Activated T-helper 1 cell treated with anti-CD3 and anti-CD28 coated beads, Interleukin-12 subunit alpha, Interleukin-12 subunit beta, Interleukin-2, Interleukin-4 antibody, amounts not matched to agents 30 ng/mL and 10 ng/mL and 1 ng/mL, durations not matched to agents 14 hours and 24 hours and 36 hours (primary cell): ENCODE data around the gene CNTRL. TPM values are rescaled to one million over a fixed set of nuclear protein-coding genes. Genes with fewer than 3 reads are reported as not detected.
A peak's percentile ranks its signal among the peaks of the same experiment; 100 is the strongest.
"Not testable (repeated sequence)": the region's sequence is repeated elsewhere in the genome, so short reads cannot be mapped to it uniquely, and the experiment has no call there.

Source experiments
- DNase-seq: peaks from one replicate; pipeline ENCODE4 v3.0.0; 2021; ENCODE audit warnings: low spot score
- H3K27ac Mint-ChIP-seq: one replicate; pipeline ENCODE4 v1.8.0; 2021; ENCODE audit warnings: mild to moderate bottlenecking, mixed read lengths
- H3K27me3 Mint-ChIP-seq: one replicate; pipeline ENCODE4 v1.8.0; 2022; ENCODE audit warnings: mild to moderate bottlenecking, moderate library complexity, mixed read lengths; ENCODE audit not compliant: insufficient read depth
- H3K36me3 Mint-ChIP-seq: one replicate; pipeline ENCODE4 v1.8.0; 2021; ENCODE audit warnings: low read depth, mixed read lengths
- H3K4me1 Mint-ChIP-seq: one replicate; pipeline ENCODE4 v1.8.0; 2021; ENCODE audit warnings: low read depth, mixed read lengths
- H3K4me3 Mint-ChIP-seq: one replicate; pipeline ENCODE4 v1.8.0; 2021; ENCODE audit warnings: mild to moderate bottlenecking, moderate library complexity, mixed read lengths
- H3K9me3 Mint-ChIP-seq: one replicate; pipeline ENCODE4 v1.8.0; 2021; ENCODE audit warnings: mixed read lengths
- intact Hi-C: fragments of 100-400 bp; cut with micrococcal nuclease; formaldehyde crosslinking; loops from one replicate; pipeline ENCODE4 v1.15.1; 2024
- total RNA-seq: library from RNA; stranded (reverse); gene quantifications from 2 replicates; pipeline ENCODE4 v1.2.3, GENCODE V29; 2022

The CNTRL gene
- total RNA-seq, 1 donor from 2014 or later: 69.9 TPM

DNA sequence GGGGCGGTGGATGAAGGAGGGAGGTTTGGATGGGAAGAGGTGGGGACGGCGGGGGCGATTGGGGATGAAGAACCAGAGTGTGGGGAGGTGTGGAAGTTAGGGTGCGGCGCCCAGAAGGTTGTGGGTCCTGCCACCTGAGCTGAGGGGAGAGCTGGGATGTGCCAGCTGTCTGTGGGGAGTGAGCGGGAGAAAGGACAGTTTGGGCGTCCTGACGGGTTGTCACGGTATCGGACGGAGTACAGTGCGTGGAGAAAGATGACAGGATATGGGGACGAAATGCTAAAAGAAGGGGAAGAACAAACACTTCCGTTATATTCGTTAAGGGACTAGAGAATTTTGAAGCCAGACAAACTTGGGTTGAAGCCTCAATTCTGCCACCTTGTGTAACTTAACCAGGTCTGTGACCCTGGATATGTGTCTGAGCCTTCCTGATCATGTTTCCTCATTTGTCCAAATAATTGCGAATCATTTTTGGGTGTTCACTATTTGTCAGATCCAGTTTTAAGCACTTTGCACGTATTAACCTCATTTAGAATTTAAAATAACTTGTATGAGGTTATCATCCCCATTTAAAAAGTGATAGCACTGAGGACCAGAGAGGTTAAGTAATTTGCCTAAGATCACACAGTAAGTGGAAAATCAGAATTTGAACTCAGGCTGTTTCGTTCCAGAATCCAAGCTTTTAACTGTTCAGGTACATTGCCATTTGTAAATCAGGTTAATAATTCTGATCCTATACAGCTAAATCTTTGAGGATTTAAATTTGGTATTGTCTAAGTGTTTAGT is 689 bp downstream of the CNTRL start:
- Mint-ChIP-seq H3K27ac (peak overlapping the region; percentile 91), H3K36me3 (peaks cover 6% of the 10 kb centered on the region), H3K4me1 (peaks cover 57% of the 10 kb centered on the region), H3K4me3 (peak overlapping the region; percentile 100), H3K27me3 (no peaks in the 10 kb centered on the region), H3K9me3 (peaks cover 2% of the 10 kb centered on the region)
- intact Hi-C loops: loop anchor here (1.0 to 2.0 kb wide), 5 partner anchors 94 to 233 kb away; partner anchors contain the start of genes PHF19, PSMD5 and RAB14
- DNase-seq: no peak

DNA sequence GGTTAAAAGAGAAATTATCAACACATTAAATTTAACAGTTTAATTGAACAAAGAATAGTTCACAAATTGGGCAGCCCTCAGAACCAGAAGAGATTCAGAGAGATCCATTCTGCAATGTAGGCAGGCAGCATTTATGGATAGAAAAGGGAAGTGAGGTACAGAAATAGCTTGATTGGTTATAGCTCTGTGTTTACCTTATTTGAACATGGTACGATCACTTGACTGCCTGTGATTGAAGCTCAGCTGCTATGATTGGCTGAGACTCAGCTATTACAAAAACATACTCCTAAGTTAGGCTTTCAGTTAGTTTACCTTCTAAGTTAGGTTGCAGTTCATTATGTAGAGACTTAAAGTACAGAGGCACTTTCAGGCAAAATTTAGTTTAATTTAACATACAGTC is 7.3 kb downstream of the CNTRL start:
- Mint-ChIP-seq H3K9me3 (no peaks in the 10 kb centered on the region), H3K4me1 (peaks cover 28% of the 10 kb centered on the region), H3K36me3 (peaks cover 24% of the 10 kb centered on the region), H3K27ac (no peak overlapping the region), H3K4me3 (no peak overlapping the region), H3K27me3 (no peaks in the 10 kb centered on the region)
- intact Hi-C loops: no loop called here
- no peak for DNase-seq

DNA sequence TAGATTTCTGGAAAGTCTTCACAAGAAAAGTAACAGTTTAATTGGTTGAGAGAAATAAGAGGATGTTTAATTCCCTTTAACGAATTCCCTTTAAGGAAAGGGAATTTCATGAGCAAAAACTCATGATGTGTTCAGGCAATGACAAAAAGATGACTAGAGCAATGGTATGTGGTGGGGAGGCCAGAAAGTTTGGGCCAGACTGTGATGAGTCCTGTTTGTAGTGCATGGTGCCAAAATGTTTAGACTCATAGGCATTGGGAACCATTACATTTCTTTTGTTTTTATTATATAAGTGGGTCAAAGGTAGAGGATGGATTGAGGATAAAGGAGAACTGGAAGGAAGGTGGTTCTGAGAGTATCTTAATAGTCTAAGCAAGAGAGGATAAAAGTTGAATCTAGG is 10.9 kb downstream of the CNTRL start:
- Mint-ChIP-seq H3K4me1 (peaks cover 27% of the 10 kb centered on the region), H3K36me3 (peaks cover 38% of the 10 kb centered on the region), H3K9me3 (no peaks in the 10 kb centered on the region), H3K4me3 (no peak overlapping the region), H3K27me3 (no peaks in the 10 kb centered on the region), H3K27ac (no peak overlapping the region)
- intact Hi-C loops: no loop called here
- no peak for DNase-seq

DNA sequence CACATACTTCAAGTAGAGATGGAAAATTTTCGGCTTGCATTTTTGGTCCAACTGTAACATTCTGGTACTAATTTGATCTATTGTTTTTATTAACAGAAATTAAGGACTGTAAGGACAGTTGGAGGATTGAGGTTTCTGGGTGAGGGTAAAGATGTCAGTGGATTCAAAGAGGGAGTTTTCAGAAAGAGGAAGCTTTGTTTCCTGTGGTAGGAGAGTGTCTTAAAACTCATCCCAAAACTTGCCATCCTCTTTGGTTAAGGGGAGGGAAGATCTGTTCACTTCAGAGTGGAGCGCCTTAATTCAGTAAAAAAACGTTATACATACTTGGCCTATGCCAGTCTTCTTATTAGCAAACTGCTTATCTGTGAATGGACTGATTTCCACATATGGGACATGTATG is 13.8 kb downstream of the CNTRL start:
- peaks cover 45% of the 10 kb centered on the region for H3K36me3 Mint-ChIP-seq
- H3K4me1 Mint-ChIP-seq: peaks cover 27% of the 10 kb centered on the region
- intact Hi-C loops: no loop called here
- DNase-seq: no peak
- H3K27me3 Mint-ChIP-seq: no peaks in the 10 kb centered on the region
- no peak overlapping the region for H3K4me3 Mint-ChIP-seq
- no peaks in the 10 kb centered on the region for H3K9me3 Mint-ChIP-seq
- H3K27ac Mint-ChIP-seq: peak overlapping the region; percentile 30

- H3K9me3 Mint-ChIP-seq, intact Hi-C loops, H3K4me3 Mint-ChIP-seq, H3K27ac Mint-ChIP-seq, DNase-seq, H3K27me3 Mint-ChIP-seq: not testable (repeated sequence)
- Mint-ChIP-seq H3K4me1 (peaks cover 29% of the 10 kb centered on the region), H3K36me3 (peaks cover 53% of the 10 kb centered on the region)
Measured at GRCh38 chr9:121090743-121091142, 16.0 kb downstream of the CNTRL start.

GRCh38 chr9:121095057-121095456 is 20.3 kb downstream of the CNTRL start:
- Mint-ChIP-seq H3K9me3 (peaks cover 16% of the 10 kb centered on the region), H3K27me3 (no peaks in the 10 kb centered on the region), H3K4me1 (peaks cover 9% of the 10 kb centered on the region), H3K36me3 (peaks cover 67% of the 10 kb centered on the region), H3K27ac (no peak overlapping the region), H3K4me3 (no peak overlapping the region)
- DNase-seq: no peak
- intact Hi-C loops: no loop called here

GRCh38 chr9:121098567-121099198 is 23.9 kb downstream of the CNTRL start:
- Mint-ChIP-seq H3K27me3 (no peaks in the 10 kb centered on the region), H3K27ac (no peak overlapping the region), H3K36me3 (peaks cover 78% of the 10 kb centered on the region), H3K9me3 (peaks cover 32% of the 10 kb centered on the region), H3K4me1 (peaks cover 9% of the 10 kb centered on the region), H3K4me3 (no peak overlapping the region)
- intact Hi-C loops: no loop called here
- DNase-seq: no peak

DNA sequence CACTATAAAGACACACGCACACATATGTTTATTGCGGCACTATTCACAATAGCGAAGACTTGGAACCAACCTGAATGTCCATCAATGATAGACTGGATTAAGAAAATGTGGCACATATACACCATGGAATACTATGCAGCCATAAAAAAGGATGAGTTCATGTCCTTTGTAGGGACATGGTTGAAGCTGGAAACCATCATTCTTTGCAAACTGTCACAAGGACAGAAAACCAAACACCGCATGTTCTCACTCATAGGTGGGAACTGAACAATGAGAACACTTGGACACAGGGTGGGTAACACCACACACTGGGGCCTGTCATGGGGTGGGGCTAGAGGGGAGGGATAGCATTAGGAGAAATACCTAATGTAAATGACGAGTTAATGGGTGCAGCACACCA is 29.3 kb downstream of the CNTRL start:
- Mint-ChIP-seq H3K4me1 (peaks cover 22% of the 10 kb centered on the region), H3K36me3 (peaks cover 61% of the 10 kb centered on the region), H3K9me3 (peaks cover 26% of the 10 kb centered on the region)
- H3K27me3 Mint-ChIP-seq, H3K4me3 Mint-ChIP-seq, DNase-seq, H3K27ac Mint-ChIP-seq, intact Hi-C loops: not testable (repeated sequence)

DNA sequence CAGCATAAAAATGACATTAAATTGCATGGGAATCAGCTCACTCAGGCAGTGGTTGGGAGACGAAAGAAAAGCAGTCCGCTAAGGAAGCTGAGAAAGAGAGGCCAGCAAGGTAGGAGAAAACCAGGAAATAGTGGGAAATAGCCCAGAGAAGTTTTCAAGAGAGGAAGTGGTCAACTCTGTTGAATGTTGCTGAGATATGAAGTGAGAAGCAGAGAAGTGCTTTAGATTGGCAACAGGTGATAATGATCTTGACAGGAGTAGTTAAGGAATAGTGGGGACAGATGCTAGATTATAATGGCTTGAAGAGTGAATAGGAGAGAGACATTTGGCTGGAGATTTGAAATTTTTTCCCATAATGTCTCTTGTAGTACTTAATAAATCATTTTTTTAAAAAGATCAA is 30.8 kb downstream of the CNTRL start:
- Mint-ChIP-seq H3K36me3 (peaks cover 53% of the 10 kb centered on the region), H3K27ac (peak overlapping the region; percentile 55), H3K4me1 (peaks cover 22% of the 10 kb centered on the region), H3K27me3 (no peaks in the 10 kb centered on the region), H3K9me3 (peaks cover 16% of the 10 kb centered on the region), H3K4me3 (no peak overlapping the region)
- DNase-seq: no peak
- intact Hi-C loops: loop anchor here (5.0 kb wide), 1 partner anchor 67 kb away; no protein-coding TSS in a partner anchor

- peaks cover 42% of the 10 kb centered on the region for H3K36me3 Mint-ChIP-seq
- intact Hi-C loops: loop anchor here (5.0 kb wide), 1 partner anchor 65 kb away; no protein-coding TSS in a partner anchor
- H3K4me1 Mint-ChIP-seq: peaks cover 22% of the 10 kb centered on the region
- peaks cover 5% of the 10 kb centered on the region for H3K9me3 Mint-ChIP-seq
- no peak overlapping the region for H3K4me3 Mint-ChIP-seq
- H3K27ac Mint-ChIP-seq: no peak overlapping the region
- H3K27me3 Mint-ChIP-seq: no peaks in the 10 kb centered on the region
- DNase-seq: no peak
Measured at GRCh38 chr9:121107029-121107428, 32.3 kb downstream of the CNTRL start.

DNA sequence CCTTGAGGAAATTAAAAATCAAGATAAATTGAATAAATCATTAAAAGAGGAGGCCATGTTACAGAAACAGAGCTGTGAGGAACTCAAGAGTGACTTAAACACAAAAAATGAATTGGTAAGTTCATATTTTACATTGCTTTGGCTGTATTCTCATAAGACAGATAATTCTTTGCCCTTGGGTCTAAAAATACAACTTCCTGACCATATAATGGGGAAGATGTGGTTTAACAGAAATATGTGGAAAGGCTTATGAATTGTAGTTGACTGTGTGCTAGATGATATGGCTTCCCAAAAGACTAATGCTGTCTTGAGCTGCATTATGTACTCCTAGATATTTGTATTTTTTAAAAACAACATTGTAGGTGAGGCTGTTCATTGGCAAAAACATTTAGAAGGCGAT is 33.1 kb downstream of the CNTRL start:
- Mint-ChIP-seq H3K27me3 (no peaks in the 10 kb centered on the region), H3K36me3 (peaks cover 35% of the 10 kb centered on the region), H3K27ac (no peak overlapping the region), H3K9me3 (no peaks in the 10 kb centered on the region), H3K4me1 (peaks cover 22% of the 10 kb centered on the region), H3K4me3 (no peak overlapping the region)
- intact Hi-C loops: loop anchor here (5.0 kb wide), 1 partner anchor 64 kb away; no protein-coding TSS in a partner anchor
- no peak for DNase-seq

GRCh38 chr9:121115466-121115865 is 40.7 kb downstream of the CNTRL start:
- Mint-ChIP-seq H3K36me3 (peaks cover 33% of the 10 kb centered on the region), H3K9me3 (no peaks in the 10 kb centered on the region), H3K4me1 (peaks cover 8% of the 10 kb centered on the region), H3K4me3 (no peak overlapping the region), H3K27me3 (no peaks in the 10 kb centered on the region), H3K27ac (no peak overlapping the region)
- intact Hi-C loops: no loop called here
- DNase-seq: no peak

DNA sequence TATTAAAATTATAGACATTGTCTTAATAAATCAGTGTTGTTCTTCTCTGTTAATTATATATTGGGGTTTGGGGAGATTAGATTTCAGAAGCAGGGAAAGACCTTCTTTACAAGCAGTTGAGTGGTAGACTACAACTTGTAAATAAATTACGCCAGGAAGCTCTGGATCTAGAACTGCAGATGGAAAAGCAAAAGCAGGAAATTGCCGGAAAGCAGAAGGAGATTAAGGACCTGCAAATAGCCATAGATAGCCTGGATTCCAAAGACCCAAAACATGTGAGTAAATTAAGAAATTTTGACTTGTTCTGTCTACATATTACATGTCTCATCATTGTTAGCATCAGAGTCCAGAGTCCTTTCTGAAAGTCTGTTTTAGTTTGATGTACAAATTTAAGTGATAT is 43.5 kb downstream of the CNTRL start:
- no peak overlapping the region for H3K4me3 Mint-ChIP-seq
- intact Hi-C loops: no loop called here

More for the DNA sequence above, 43.5 kb downstream of the CNTRL start:
- H3K4me1 Mint-ChIP-seq: peaks cover 31% of the 10 kb centered on the region
- no peaks in the 10 kb centered on the region for H3K27me3 Mint-ChIP-seq
- no peak overlapping the region for H3K27ac Mint-ChIP-seq
- H3K36me3 Mint-ChIP-seq: peaks cover 28% of the 10 kb centered on the region
- no peaks in the 10 kb centered on the region for H3K9me3 Mint-ChIP-seq
- DNase-seq: no peak
